GM06990 (cell line): ENCODE data around the gene SIGLEC12.

Source experiments
- DNase-seq: peaks from one replicate; pipeline ENCODE4 v3.0.0-alpha.2; 2011; ENCODE audit not compliant: insufficient read length; ENCODE audit errors: extremely low read depth
- H3K27me3 ChIP-seq: replicated peaks from 2 replicates; pipeline ENCODE4 v1.6.0; 2011; ENCODE audit warnings: low read length; ENCODE audit not compliant: control insufficient read depth, insufficient read depth
- H3K36me3 ChIP-seq: 2 replicates; pipeline ENCODE4 v1.5.1; 2011; ENCODE audit warnings: low read length; ENCODE audit not compliant: control insufficient read depth, insufficient read depth
- H3K4me3 ChIP-seq: replicated peaks from 2 replicates; pipeline ENCODE4 v1.5.1; 2011; ENCODE audit warnings: low read depth, mild to moderate bottlenecking, control low read depth, low read length
- TF ChIP-seq, protein P1 (sequence below): IDR thresholded peaks from 2 replicates; pipeline ENCODE4 v1.5.1; 2011; ENCODE audit warnings: low read length, control low read depth, mild to moderate bottlenecking, inconsistent platforms; ENCODE audit not compliant: insufficient read depth, poor library complexity, severe bottlenecking

SIGLEC12 gene

GRCh38 chr19:51547397-51548212 is 46.0 kb upstream of the SIGLEC12 start:
- TF ChIP-seq, protein P1, sequence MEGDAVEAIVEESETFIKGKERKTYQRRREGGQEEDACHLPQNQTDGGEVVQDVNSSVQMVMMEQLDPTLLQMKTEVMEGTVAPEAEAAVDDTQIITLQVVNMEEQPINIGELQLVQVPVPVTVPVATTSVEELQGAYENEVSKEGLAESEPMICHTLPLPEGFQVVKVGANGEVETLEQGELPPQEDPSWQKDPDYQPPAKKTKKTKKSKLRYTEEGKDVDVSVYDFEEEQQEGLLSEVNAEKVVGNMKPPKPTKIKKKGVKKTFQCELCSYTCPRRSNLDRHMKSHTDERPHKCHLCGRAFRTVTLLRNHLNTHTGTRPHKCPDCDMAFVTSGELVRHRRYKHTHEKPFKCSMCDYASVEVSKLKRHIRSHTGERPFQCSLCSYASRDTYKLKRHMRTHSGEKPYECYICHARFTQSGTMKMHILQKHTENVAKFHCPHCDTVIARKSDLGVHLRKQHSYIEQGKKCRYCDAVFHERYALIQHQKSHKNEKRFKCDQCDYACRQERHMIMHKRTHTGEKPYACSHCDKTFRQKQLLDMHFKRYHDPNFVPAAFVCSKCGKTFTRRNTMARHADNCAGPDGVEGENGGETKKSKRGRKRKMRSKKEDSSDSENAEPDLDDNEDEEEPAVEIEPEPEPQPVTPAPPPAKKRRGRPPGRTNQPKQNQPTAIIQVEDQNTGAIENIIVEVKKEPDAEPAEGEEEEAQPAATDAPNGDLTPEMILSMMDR, result no peak
- peaks cover 1% of the 10 kb centered on the region for H3K27me3 ChIP-seq
- DNase-seq, result no peak
- H3K36me3 ChIP-seq, result no peaks in the 10 kb centered on the region
- H3K4me3 ChIP-seq, result no peak overlapping the region

DNA sequence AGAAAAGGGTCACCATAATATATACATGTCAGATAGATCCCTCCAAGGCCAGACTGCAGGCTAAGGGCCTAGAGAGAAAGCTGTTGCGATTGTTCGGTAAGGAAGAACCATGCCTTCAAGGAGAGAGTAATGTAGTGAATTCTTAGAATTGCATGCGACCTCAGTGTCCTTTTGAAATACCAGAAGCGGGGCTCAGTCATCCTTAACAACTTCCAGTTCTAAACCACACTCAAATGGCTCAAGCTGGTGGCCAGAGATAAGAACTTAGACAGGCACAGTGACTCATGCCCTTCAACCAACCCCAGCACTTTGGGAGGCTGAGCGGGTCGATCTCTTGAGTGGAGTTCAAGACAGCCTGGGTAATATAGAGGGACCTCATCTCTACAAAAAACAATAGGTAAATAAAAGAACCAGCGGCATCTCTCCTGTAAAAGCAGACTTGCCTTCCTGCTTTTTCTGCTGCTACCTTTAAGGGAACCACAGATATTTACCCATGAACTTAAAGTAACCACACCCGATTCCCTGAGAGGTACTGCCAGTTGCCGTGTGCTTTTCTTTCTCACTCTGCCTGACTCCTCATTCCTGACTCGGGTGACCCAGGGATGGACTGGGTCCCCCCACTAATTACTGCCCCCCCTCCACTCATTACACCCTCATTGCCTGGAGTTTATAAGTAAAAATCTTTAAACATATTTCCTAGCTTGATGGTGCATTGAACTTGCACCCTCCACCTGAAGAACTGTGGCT is 45.2 kb upstream of the SIGLEC12 start:
- no peak for DNase-seq
- TF ChIP-seq, protein P1, result no peak

GRCh38 chr19:51546107-51546649 is 44.6 kb upstream of the SIGLEC12 start:
- DNase-seq, result no peak
- H3K27me3 ChIP-seq, result peaks cover 1% of the 10 kb centered on the region

More for the DNA sequence above, 45.2 kb upstream of the SIGLEC12 start:
- Histone ChIP-seq H3K36me3 (no peaks in the 10 kb centered on the region), H3K27me3 (peaks cover 1% of the 10 kb centered on the region), H3K4me3 (no peak overlapping the region)

GRCh38 chr19:51544038-51544437 is 42.4 kb upstream of the SIGLEC12 start:
- peaks cover 1% of the 10 kb centered on the region for H3K27me3 ChIP-seq
- H3K36me3 ChIP-seq, result no peaks in the 10 kb centered on the region
- no peak for DNase-seq
- H3K4me3 ChIP-seq, result no peak overlapping the region
- TF ChIP-seq, protein P1, result no peak

More at GRCh38 chr19:51546107-51546649, 44.6 kb upstream of the SIGLEC12 start:
- TF ChIP-seq, protein P1, result no peak
- Histone ChIP-seq H3K4me3 (no peak overlapping the region), H3K36me3 (no peaks in the 10 kb centered on the region)

DNA sequence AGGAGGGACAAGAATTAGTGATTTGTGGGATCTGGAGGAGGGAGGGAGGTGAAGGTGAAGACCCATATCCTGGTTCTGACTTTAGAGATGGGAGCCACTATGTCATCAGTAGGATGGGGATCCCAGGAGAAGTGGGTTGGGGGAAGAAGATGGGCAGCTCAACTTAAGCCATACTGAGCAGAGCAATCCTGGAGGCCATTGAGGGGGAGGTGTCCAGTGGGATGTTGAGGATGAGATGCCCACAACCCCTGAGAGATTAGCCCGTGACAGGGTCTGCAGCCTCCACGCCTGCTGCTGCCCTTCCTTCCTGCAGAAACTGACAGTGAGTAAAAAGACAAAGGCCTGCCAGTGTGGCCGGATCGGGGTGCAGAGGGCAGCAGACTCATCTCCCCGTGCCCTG is 41.1 kb upstream of the SIGLEC12 start:
- TF ChIP-seq, protein P1, result no peak
- DNase-seq, result no peak
- H3K27me3 ChIP-seq, result peaks cover 1% of the 10 kb centered on the region
- H3K4me3 ChIP-seq, result no peak overlapping the region
- H3K36me3 ChIP-seq, result no peaks in the 10 kb centered on the region
